K562 (cell line): ENCODE results near the gene SRD5A1. TPM values are rescaled to one million over a fixed set of nuclear protein-coding genes. Genes with fewer than 3 reads are reported as not detected.

Experiments
- ATAC-seq: fragments of 200-7000 bp; cut with Tn5 transposase; 3 replicates; pipeline ENCODE4 v1.9.1; 2020; ENCODE audit warnings: moderate library complexity
- BruUV-seq: library from RNA; stranded (reverse); fragments of 400-500 nt; replicated peaks from 2 replicates; lab custom pipeline; 2021; lab: Mats Ljungman, UMichigan
- CTCF ChIA-PET: fragments of 300-600 bp; formaldehyde crosslinking; extraction: SDS; loops from one replicate; lab custom pipeline; 2021; ENCODE audit warnings: low intra/inter-chr PET ratio; lab: Yijun Ruan, JAX
- POLR2A ChIA-PET: fragments of 300-600, 350-650 bp; sonication (Branson Sonifier 250); formaldehyde crosslinking; extraction: SDS; loops from one replicate; lab custom pipeline; 2021; ENCODE audit warnings: antibody characterized with exemption, inconsistent platforms; lab: Yijun Ruan, JAX
- DNase-seq, 4 experiments: peaks; one replicate each; pipeline versions ENCODE4 v3.0.0 to v3.0.0-alpha.2; 2011 to 2018; ENCODE audit warnings: low spot score in 3 of 4, mixed read lengths in 3 of 4; ENCODE audit errors: extremely low read depth in 1 of 4
- FAIRE-seq: peaks from 2 replicates; lab custom pipeline; 2011; peaks lifted over from hg19 to GRCh38; lab: Jason Lieb, UNC
- H2AFZ ChIP-seq: 2 replicates; pipeline ENCODE4 v1.6.0; 2011; ENCODE audit warnings: low read depth, low read length, control low read depth, inconsistent platforms
- H3K27ac ChIP-seq: fragments of 200-600 bp; 3 replicates; pipeline ENCODE4 v1.8.0; 2011; ENCODE audit warnings: low read depth, mild to moderate bottlenecking, control low read depth, inconsistent platforms, low read length, moderate library complexity, mixed read lengths; ENCODE audit errors: extremely low read depth
- H3K27me3 ChIP-seq, 2 experiments: fragments of 300-600 bp in 1 of 2; 2 replicates in 1 of 2; 3 replicates in 1 of 2; pipeline versions ENCODE4 v1.6.0 to v1.8.0; 2011; ENCODE audit warnings: inconsistent platforms in 2 of 2, low read length in 2 of 2, mild to moderate bottlenecking in 1 of 2, mixed read lengths in 1 of 2, moderate library complexity in 1 of 2; ENCODE audit not compliant: control insufficient read depth in 2 of 2, insufficient read depth in 2 of 2
- H3K36me3 ChIP-seq: fragments of 300-600 bp; 3 replicates; pipeline ENCODE4 v1.8.0; 2011; ENCODE audit warnings: mild to moderate bottlenecking, low read length, inconsistent platforms; ENCODE audit not compliant: control insufficient read depth, insufficient read depth
- H3K4me1 ChIP-seq, 2 experiments: fragments of 200-600 bp in 1 of 2; replicated peaks in 1 of 2; 2 replicates in 1 of 2; 3 replicates in 1 of 2; pipeline versions ENCODE4 v1.5.1 to v1.8.0; 2011; ENCODE audit warnings: inconsistent platforms in 2 of 2, low read length in 2 of 2, mild to moderate bottlenecking in 1 of 2, mixed read lengths in 1 of 2, moderate library complexity in 1 of 2; ENCODE audit not compliant: control insufficient read depth in 2 of 2, insufficient read depth in 2 of 2
- H3K4me2 ChIP-seq: 2 replicates; pipeline ENCODE4 v1.6.1; 2011; ENCODE audit warnings: low read length, control low read depth, inconsistent platforms, mixed read lengths; ENCODE audit not compliant: insufficient read depth
- H3K4me3 ChIP-seq: fragments of 200-600 bp; sonication (generic), shearing (Covaris generic); 2 replicates; pipeline ENCODE4 v1.5.1; 2016; ENCODE audit warnings: control low read depth, inconsistent platforms
- H3K79me2 ChIP-seq: fragments of 200-600 bp; 3 replicates; pipeline ENCODE4 v1.8.0; 2011; ENCODE audit warnings: low read length, inconsistent platforms; ENCODE audit not compliant: control insufficient read depth, insufficient read depth
- H3K9ac ChIP-seq, 2 experiments: 2 replicates each; pipeline versions ENCODE4 v1.6.0 to v1.6.1; 2011; ENCODE audit warnings: low read depth in 2 of 2, low read length in 2 of 2, control low read depth in 1 of 2, inconsistent platforms in 1 of 2, mild to moderate bottlenecking in 1 of 2, mixed read lengths in 1 of 2; ENCODE audit not compliant: insufficient read depth in 1 of 2
- H3K9me1 ChIP-seq: one replicate; pipeline ENCODE4 v1.6.0; 2011; ENCODE audit warnings: inconsistent platforms, mild to moderate bottlenecking, low read length, moderate library complexity; ENCODE audit not compliant: control insufficient read depth, insufficient read depth
- H3K9me3 ChIP-seq: replicated peaks from 2 replicates; pipeline ENCODE4 v1.5.1; 2011; ENCODE audit warnings: low read depth, low read length, inconsistent platforms; ENCODE audit not compliant: control insufficient read depth, insufficient read depth
- H4K20me1 ChIP-seq: replicated peaks from 2 replicates; pipeline ENCODE4 v1.6.1; 2011; ENCODE audit warnings: low read length, inconsistent platforms, mixed read lengths; ENCODE audit not compliant: control insufficient read depth, insufficient read depth
- CEBPG ChIP-seq, 3 experiments: fragments of 200-800 bp in 1 of 3; sonication (Bioruptor generic) in 1 of 3; sonication (generic) in 1 of 3; formaldehyde crosslinking in 1 of 3; IDR thresholded peaks in 2 of 3; conservative IDR thresholded peaks in 1 of 3; 2 replicates each; pipeline versions ENCODE4 v1.6.1 to v1.8.0; 2016 to 2022; ENCODE audit warnings: missing compliant biosample characterization in 2 of 3, missing genetic modification characterization in 2 of 3, mild to moderate bottlenecking in 1 of 3, missing genetic modification reagents in 1 of 3
- CHCHD3 ChIP-seq: fragments of 250-450 bp; sonication (Bioruptor Pico); IDR thresholded peaks from 2 replicates; pipeline ENCODE4 v2.1.2; 2022; ENCODE audit warnings: mild to moderate bottlenecking
- ELF1 ChIP-seq: fragments of 200-800 bp; sonication (Bioruptor generic); IDR thresholded peaks from 2 replicates; pipeline ENCODE4 v1.6.1; 2016; ENCODE audit warnings: missing genetic modification characterization, missing compliant biosample characterization
- HNRNPH1 ChIP-seq: fragments of 200-400 bp; formaldehyde crosslinking; optimal IDR thresholded peaks from 2 replicates; pipeline ENCODE3; 2017; ENCODE audit warnings: low read depth, mild to moderate bottlenecking, low read length, moderate library complexity
- KDM5B ChIP-seq: fragments of 200-600 bp; sonication (generic); IDR thresholded peaks from 2 replicates; pipeline ENCODE4 v1.6.1; 2012; ENCODE audit warnings: low read depth, mild to moderate bottlenecking, moderate library complexity, low read length, control low read depth, inconsistent platforms; ENCODE audit not compliant: insufficient replicate concordance
- NFIC ChIP-seq: fragments of 450-650 bp; IDR thresholded peaks from 2 replicates; pipeline ENCODE4 v1.6.1; 2017; ENCODE audit warnings: mild to moderate bottlenecking, inconsistent platforms
- POU5F1 ChIP-seq: fragments of 150-350 bp; IDR thresholded peaks from 2 replicates; pipeline ENCODE4 v1.6.1; 2014; ENCODE audit warnings: borderline replicate concordance, low read length, low read depth, mild to moderate bottlenecking; ENCODE audit not compliant: partially characterized antibody
- TAF1 ChIP-seq: IDR thresholded peaks from 2 replicates; pipeline ENCODE4 v1.6.1; 2011; ENCODE audit warnings: mild to moderate bottlenecking, low read length, moderate library complexity; ENCODE audit not compliant: insufficient read depth, control insufficient read depth, severe bottlenecking; ENCODE audit errors: extremely low read depth
- ZNF23 ChIP-seq: fragments of 250-450 bp; sonication (Bioruptor Pico); IDR thresholded peaks from 2 replicates; pipeline ENCODE4 v1.4.0; 2020; ENCODE audit warnings: mild to moderate bottlenecking
- ZNF347 ChIP-seq: fragments of 450-650 bp; formaldehyde crosslinking; IDR thresholded peaks from 2 replicates; pipeline ENCODE4 v1.4.0; 2020; ENCODE audit warnings: low read depth, mild to moderate bottlenecking, moderate library complexity
- WGBS: fragments of 100-300 bp; shearing (Covaris generic); methylation state at CpG from one replicate; pipeline ENCODE4 v1.1.6; 2016; ENCODE audit warnings: low coverage, mixed read lengths; ENCODE audit not compliant: insufficient coverage; ENCODE audit errors: missing lambda C conversion rate; 5-methylcytosine and 5-hydroxymethylcytosine counted together
- in situ Hi-C: fragments of 300-500 bp; cut with MboI; formaldehyde crosslinking; loops from 4 replicates; pipeline ENCODE4 v1.15.0; 2018; ENCODE audit warnings: inconsistent platforms, mixed read lengths
- intact Hi-C: fragments of 100-400 bp; cut with micrococcal nuclease; formaldehyde crosslinking; loops from 2 replicates; pipeline ENCODE4 v1.14.2; 2022
- polyA plus RNA-seq, 8 experiments: library from polyadenylated mRNA; depleted of rRNA in 4 of 8; stranded (reverse) in 5 of 8; unstranded in 3 of 8; fragments of >200 nt; fragmentation: Nextera tagmentation in 2 of 8; fragmentation: Illumina TruSeq in 1 of 8; extraction: Ambion mirVana in 2 of 8; extraction: Trizol in 1 of 8; gene quantifications; 2 replicates each; pipeline versions ENCODE4 v1.2.1 to v1.2.3, GENCODE V29; 2011 to 2014; ENCODE audit warnings: inconsistent platforms in 1 of 8, missing spikeins in 1 of 8
- total RNA-seq, 7 experiments: library from RNA; depleted of rRNA in 6 of 7; stranded (reverse); fragments of >200 nt in 6 of 7; fragmentation: Illumina TruSeq in 2 of 7; extraction: Trizol in 2 of 7; gene quantifications; 2 replicates each; pipeline versions ENCODE4 v1.2.1 to v1.2.3, GENCODE V29; 2011 to 2021; ENCODE audit warnings: low replicate concordance in 1 of 7
- TF ChIP-seq, protein P1 (sequence below): sonication (generic); formaldehyde crosslinking; IDR thresholded peaks from 2 replicates; pipeline ENCODE4 v1.8.0; 2022; ENCODE audit warnings: mild to moderate bottlenecking, missing genetic modification reagents
- TF ChIP-seq, protein P2 (sequence below): sonication (generic); formaldehyde crosslinking; IDR thresholded peaks from 2 replicates; pipeline ENCODE4 v1.8.1; 2022; ENCODE audit warnings: missing genetic modification reagents
- TF ChIP-seq, protein P3 (sequence below), 2 experiments: IDR thresholded peaks in 1 of 2; conservative IDR thresholded peaks in 1 of 2; 2 replicates each; pipeline ENCODE4 v1.6.1; 2016; ENCODE audit warnings: low read depth in 2 of 2, mild to moderate bottlenecking in 1 of 2, missing compliant biosample characterization in 1 of 2, missing genetic modification characterization in 1 of 2, moderate library complexity in 1 of 2

Gene SRD5A1
- total and polyA plus RNA-seq, 9 of the 15 experiments (the other 6 are each of a cell fraction or from before 2014, with no cell fraction given), result 1.3 to 22.6 (median 8.1) TPM

DNA sequence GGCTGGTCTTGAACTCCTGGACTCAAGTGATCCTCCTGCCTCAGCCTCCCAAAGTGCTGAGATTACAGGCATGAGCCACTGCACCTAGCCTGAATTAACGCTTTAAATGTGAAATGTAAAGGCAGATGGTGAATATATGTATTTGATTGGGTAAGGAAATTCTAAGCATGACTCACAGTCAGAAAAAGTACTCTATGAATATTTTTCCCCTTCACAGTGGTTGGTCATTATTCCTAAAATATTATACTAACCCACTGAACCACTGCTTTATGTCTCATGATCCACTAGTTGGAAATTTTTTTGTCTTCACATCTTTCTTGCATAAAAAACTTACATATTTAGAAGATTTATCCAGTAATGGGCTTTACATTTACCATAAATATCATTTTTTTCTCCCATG is 65.5 kb downstream of the SRD5A1 start:
- BruUV-seq, result no TSS peak
- POLR2A ChIA-PET, result interaction anchor here (1.2 kb wide), 1 partner anchor 17 kb away, joined by 4 read pairs; no protein-coding TSS in a partner anchor

More for the DNA sequence above, 65.5 kb downstream of the SRD5A1 start:
- Histone ChIP-seq H3K27ac (no peak overlapping the region), H3K9me1 (no peaks in the 10 kb centered on the region), H2AFZ (no peak overlapping the region), H3K4me1 (no peaks in the 10 kb centered on the region), H3K27me3 (peaks cover 33 to 37% of the 10 kb centered on the region in 2 experiments), H3K36me3 (no peaks in the 10 kb centered on the region), H3K4me2 (no peak overlapping the region), H3K79me2 (no peaks in the 10 kb centered on the region), H3K9ac (no peak overlapping the region), H3K4me3 (no peak overlapping the region), H3K9me3 (no peaks in the 10 kb centered on the region), H4K20me1 (no peaks in the 10 kb centered on the region)
- FAIRE-seq (no peak), ATAC-seq (no peak), DNase-seq (no peak)
- intact Hi-C loops, result no loop called here
- TF ChIP-seq HNRNPH1 (no peak), CEBPG (CRISPR knock-in tag; IDR thresholded peaks at IDR 0.05) (no peak), CEBPG (tag; conservative IDR thresholded peaks at IDR 0.05 in 1 of 2, IDR thresholded peaks at IDR 0.05 in 1 of 2) (no peak), ELF1 (no peak), ZNF347 (no peak), CHCHD3 (CRISPR knock-in tag) (no peak), ZNF23 (no peak), POU5F1 (no peak), NFIC (no peak), TAF1 (no peak), KDM5B (no peak)
- TF ChIP-seq, protein P1, sequence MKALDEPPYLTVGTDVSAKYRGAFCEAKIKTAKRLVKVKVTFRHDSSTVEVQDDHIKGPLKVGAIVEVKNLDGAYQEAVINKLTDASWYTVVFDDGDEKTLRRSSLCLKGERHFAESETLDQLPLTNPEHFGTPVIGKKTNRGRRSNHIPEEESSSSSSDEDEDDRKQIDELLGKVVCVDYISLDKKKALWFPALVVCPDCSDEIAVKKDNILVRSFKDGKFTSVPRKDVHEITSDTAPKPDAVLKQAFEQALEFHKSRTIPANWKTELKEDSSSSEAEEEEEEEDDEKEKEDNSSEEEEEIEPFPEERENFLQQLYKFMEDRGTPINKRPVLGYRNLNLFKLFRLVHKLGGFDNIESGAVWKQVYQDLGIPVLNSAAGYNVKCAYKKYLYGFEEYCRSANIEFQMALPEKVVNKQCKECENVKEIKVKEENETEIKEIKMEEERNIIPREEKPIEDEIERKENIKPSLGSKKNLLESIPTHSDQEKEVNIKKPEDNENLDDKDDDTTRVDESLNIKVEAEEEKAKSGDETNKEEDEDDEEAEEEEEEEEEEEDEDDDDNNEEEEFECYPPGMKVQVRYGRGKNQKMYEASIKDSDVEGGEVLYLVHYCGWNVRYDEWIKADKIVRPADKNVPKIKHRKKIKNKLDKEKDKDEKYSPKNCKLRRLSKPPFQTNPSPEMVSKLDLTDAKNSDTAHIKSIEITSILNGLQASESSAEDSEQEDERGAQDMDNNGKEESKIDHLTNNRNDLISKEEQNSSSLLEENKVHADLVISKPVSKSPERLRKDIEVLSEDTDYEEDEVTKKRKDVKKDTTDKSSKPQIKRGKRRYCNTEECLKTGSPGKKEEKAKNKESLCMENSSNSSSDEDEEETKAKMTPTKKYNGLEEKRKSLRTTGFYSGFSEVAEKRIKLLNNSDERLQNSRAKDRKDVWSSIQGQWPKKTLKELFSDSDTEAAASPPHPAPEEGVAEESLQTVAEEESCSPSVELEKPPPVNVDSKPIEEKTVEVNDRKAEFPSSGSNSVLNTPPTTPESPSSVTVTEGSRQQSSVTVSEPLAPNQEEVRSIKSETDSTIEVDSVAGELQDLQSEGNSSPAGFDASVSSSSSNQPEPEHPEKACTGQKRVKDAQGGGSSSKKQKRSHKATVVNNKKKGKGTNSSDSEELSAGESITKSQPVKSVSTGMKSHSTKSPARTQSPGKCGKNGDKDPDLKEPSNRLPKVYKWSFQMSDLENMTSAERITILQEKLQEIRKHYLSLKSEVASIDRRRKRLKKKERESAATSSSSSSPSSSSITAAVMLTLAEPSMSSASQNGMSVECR (CRISPR knock-in tag), result no peak
- TF ChIP-seq, protein P2, sequence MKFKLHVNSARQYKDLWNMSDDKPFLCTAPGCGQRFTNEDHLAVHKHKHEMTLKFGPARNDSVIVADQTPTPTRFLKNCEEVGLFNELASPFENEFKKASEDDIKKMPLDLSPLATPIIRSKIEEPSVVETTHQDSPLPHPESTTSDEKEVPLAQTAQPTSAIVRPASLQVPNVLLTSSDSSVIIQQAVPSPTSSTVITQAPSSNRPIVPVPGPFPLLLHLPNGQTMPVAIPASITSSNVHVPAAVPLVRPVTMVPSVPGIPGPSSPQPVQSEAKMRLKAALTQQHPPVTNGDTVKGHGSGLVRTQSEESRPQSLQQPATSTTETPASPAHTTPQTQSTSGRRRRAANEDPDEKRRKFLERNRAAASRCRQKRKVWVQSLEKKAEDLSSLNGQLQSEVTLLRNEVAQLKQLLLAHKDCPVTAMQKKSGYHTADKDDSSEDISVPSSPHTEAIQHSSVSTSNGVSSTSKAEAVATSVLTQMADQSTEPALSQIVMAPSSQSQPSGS (CRISPR knock-in tag), result no peak
- TF ChIP-seq, protein P3, sequence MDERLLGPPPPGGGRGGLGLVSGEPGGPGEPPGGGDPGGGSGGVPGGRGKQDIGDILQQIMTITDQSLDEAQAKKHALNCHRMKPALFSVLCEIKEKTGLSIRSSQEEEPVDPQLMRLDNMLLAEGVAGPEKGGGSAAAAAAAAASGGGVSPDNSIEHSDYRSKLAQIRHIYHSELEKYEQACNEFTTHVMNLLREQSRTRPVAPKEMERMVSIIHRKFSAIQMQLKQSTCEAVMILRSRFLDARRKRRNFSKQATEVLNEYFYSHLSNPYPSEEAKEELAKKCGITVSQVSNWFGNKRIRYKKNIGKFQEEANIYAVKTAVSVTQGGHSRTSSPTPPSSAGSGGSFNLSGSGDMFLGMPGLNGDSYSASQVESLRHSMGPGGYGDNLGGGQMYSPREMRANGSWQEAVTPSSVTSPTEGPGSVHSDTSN (CRISPR knock-in tag; IDR thresholded peaks at IDR 0.05; ENCODE audit: low read depth), result no peak
- TF ChIP-seq, protein P3 (tag; conservative IDR thresholded peaks at IDR 0.05; ENCODE audit: low read depth), result no peak
- in situ Hi-C loops, result no loop called here
- CTCF ChIA-PET, result no interaction called here
- 0% methylated on average over 1 of the region's 1 CpG for WGBS
